IMR-90 (cell line): ENCODE results near the gene CLTA.
"Not testable (repeated sequence)": the region's sequence is repeated elsewhere in the genome, so short reads cannot be mapped to it uniquely, and the experiment has no call there.

Experiments used
- BHLHE40 ChIP-seq: fragments of 150-350 bp; IDR thresholded peaks from 2 replicates; pipeline ENCODE4 v1.6.1; 2016; ENCODE audit warnings: mild to moderate bottlenecking, low read depth, low read length
- CTCF ChIP-seq: conservative IDR thresholded peaks from 2 replicates; pipeline ENCODE4 v1.5.1; 2012; ENCODE audit warnings: mild to moderate bottlenecking, low read depth, low read length, improper control_type of control experiment
- FOS ChIP-seq: fragments of 150-350 bp; IDR thresholded peaks from 2 replicates; pipeline ENCODE4 v1.6.1; 2016; ENCODE audit warnings: low read depth, low read length
- POLR2A ChIP-seq: IDR thresholded peaks from 2 replicates; pipeline ENCODE4 v1.6.1; 2012; ENCODE audit warnings: mild to moderate bottlenecking, low read depth, low read length
- RCOR1 ChIP-seq: IDR thresholded peaks from 2 replicates; pipeline ENCODE4 v1.6.1; 2012; ENCODE audit warnings: mild to moderate bottlenecking, low read length, improper control_type of control experiment; ENCODE audit not compliant: insufficient replicate concordance
- RFX5 ChIP-seq: IDR thresholded peaks from 2 replicates; pipeline ENCODE4 v1.8.0; 2012; ENCODE audit warnings: low read depth, mild to moderate bottlenecking, low read length, moderate library complexity
- TF ChIP-seq, protein P1 (sequence below): fragments of 150-350 bp; IDR thresholded peaks from 2 replicates; pipeline ENCODE4 v1.6.1; 2016; ENCODE audit warnings: low read depth, mild to moderate bottlenecking, low read length, moderate library complexity, borderline replicate concordance

DNA sequence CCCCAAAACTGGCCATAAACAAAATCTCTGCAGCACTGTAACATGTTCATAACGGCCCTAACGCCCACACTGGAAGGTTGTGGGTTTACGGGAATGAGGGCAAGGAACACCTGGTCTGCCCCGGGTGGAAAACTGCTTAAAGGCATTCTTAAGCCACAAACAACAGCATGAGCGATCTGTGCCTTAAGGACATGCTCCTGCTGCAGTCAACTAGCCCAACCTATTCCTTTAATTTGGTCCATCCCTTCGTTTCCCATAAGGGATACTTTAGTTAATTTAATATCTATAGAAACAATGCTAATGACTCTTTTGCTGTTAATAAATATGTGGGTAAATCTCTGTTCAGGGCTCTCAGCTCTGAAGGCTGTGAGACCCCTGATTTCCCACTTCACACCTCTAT lies 10.5 kb upstream of the CLTA start:
- not testable (repeated sequence) for TF ChIP-seq RCOR1, CTCF, RFX5, BHLHE40, FOS, POLR2A
- TF ChIP-seq, protein P1, sequence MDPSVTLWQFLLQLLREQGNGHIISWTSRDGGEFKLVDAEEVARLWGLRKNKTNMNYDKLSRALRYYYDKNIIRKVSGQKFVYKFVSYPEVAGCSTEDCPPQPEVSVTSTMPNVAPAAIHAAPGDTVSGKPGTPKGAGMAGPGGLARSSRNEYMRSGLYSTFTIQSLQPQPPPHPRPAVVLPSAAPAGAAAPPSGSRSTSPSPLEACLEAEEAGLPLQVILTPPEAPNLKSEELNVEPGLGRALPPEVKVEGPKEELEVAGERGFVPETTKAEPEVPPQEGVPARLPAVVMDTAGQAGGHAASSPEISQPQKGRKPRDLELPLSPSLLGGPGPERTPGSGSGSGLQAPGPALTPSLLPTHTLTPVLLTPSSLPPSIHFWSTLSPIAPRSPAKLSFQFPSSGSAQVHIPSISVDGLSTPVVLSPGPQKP = not testable (repeated sequence)
